OCI-LY1 (cell line): ENCODE results near the gene PYROXD2.
A peak's percentile ranks its signal among the peaks of the same experiment; 100 is the strongest.

ENCODE experiments used
- H2AFZ ChIP-seq: fragments of 200-600 bp; sonication (generic), shearing (Covaris generic); 2 replicates; pipeline ENCODE4 v1.6.0; 2014; ENCODE audit warnings: antibody characterized with exemption, mild to moderate bottlenecking, low read length
- H3F3A ChIP-seq: fragments of 200-600 bp; sonication (generic), shearing (Covaris generic); 2 replicates; pipeline ENCODE4 v1.6.0; 2014; ENCODE audit warnings: mild to moderate bottlenecking, antibody characterized with exemption, low read length, moderate library complexity; ENCODE audit not compliant: insufficient read depth
- H3K27ac ChIP-seq: fragments of 200-600 bp; sonication (generic); 2 replicates; pipeline ENCODE4 v1.5.1; 2014; ENCODE audit warnings: low read length, mixed run types, mild to moderate bottlenecking, low read depth; ENCODE audit not compliant: poor library complexity, severe bottlenecking
- H3K27me3 ChIP-seq: fragments of 200-600 bp; sonication (generic); 2 replicates; pipeline ENCODE4 v1.6.0; 2014; ENCODE audit warnings: antibody characterized with exemption, mild to moderate bottlenecking, low read length, moderate library complexity; ENCODE audit not compliant: insufficient read depth
- H3K36me3 ChIP-seq: fragments of 200-600 bp; sonication (generic); 2 replicates; pipeline ENCODE4 v1.6.1; 2014; ENCODE audit warnings: mild to moderate bottlenecking, antibody characterized with exemption, low read length, moderate library complexity, mixed read lengths; ENCODE audit not compliant: insufficient read depth
- H3K4me1 ChIP-seq: fragments of 200-600 bp; sonication (generic); 2 replicates; pipeline ENCODE4 v1.5.1; 2014; ENCODE audit warnings: mild to moderate bottlenecking, low read length, moderate library complexity; ENCODE audit not compliant: insufficient read depth, severe bottlenecking
- H3K4me2 ChIP-seq: fragments of 200-600 bp; sonication (generic), shearing (Covaris generic); 2 replicates; pipeline ENCODE4 v1.6.1; 2014; ENCODE audit warnings: low read length
- H3K4me3 ChIP-seq: fragments of 200-600 bp; sonication (generic); 2 replicates; pipeline ENCODE4 v1.5.1; 2014; ENCODE audit warnings: low read length, low read depth, mild to moderate bottlenecking, mixed read lengths; ENCODE audit not compliant: poor library complexity, severe bottlenecking
- H3K79me2 ChIP-seq: fragments of 200-600 bp; shearing (Covaris generic); 2 replicates; pipeline ENCODE4 v1.6.1; 2016; ENCODE audit warnings: mixed run types, low read length, mixed read lengths; ENCODE audit not compliant: insufficient read depth
- H3K9ac ChIP-seq: fragments of 200-600 bp; sonication (generic), shearing (Covaris generic); 2 replicates; pipeline ENCODE4 v1.6.1; 2014; ENCODE audit warnings: mild to moderate bottlenecking, low read length, mixed read lengths
- H3K9me2 ChIP-seq: fragments of 200-600 bp; sonication (generic), shearing (Covaris generic); 2 replicates; pipeline ENCODE4 v1.6.1; 2014; ENCODE audit warnings: low read depth, mild to moderate bottlenecking, low read length, mixed read lengths
- H3K9me3 ChIP-seq: fragments of 200-600 bp; shearing (Covaris generic); 2 replicates; pipeline ENCODE4 v1.6.1; 2014; ENCODE audit warnings: low read length, mixed read lengths
- H4K20me1 ChIP-seq: fragments of 200-600 bp; sonication (generic), shearing (Covaris generic); 2 replicates; pipeline ENCODE4 v1.6.0; 2016; ENCODE audit warnings: mild to moderate bottlenecking, low read length; ENCODE audit not compliant: insufficient read depth
- EZH2 ChIP-seq: fragments of 200-600 bp; sonication (generic), shearing (Covaris generic); IDR thresholded peaks from 2 replicates; pipeline ENCODE4 v1.8.0; 2017; ENCODE audit warnings: borderline replicate concordance, mixed run types, mild to moderate bottlenecking, antibody characterized with exemption, low read length, moderate library complexity, mixed read lengths
- TF ChIP-seq, protein P1 (sequence below): fragments of 200-600 bp; sonication (generic), shearing (Covaris generic); IDR thresholded peaks from 2 replicates; pipeline ENCODE4 v1.5.1; 2017; ENCODE audit warnings: mild to moderate bottlenecking, antibody characterized with exemption, low read length, moderate library complexity, mixed read lengths

Gene PYROXD2

DNA sequence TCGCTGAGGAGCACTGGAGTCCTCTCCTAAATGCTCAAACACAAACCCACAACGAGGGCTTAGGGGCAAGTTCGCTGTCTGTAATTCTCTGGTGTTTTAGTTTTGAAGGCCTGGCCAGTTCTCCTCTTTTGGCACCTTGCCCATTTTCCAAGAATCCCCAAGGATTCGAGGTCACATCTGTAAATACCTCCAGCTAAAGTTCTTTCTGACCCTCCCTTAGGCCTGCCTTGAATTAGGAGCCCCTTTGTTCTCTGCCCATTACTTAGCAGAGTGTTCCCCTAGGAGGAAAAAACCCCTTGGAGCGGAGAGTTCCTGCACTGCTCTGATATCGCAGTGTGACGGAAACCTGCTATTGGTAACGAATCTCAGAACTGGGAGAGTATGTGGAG is 743 bp upstream of the PYROXD2 start:
- H3K9me2 ChIP-seq: no peaks in the 10 kb centered on the region
- peaks cover 12% of the 10 kb centered on the region for H3K4me1 ChIP-seq
- no peak overlapping the region for H3K27ac ChIP-seq
- H3K9me3 ChIP-seq: no peaks in the 10 kb centered on the region
- H3K4me2 ChIP-seq: no peak overlapping the region
- no peak for TF ChIP-seq EZH2
- TF ChIP-seq, protein P1, sequence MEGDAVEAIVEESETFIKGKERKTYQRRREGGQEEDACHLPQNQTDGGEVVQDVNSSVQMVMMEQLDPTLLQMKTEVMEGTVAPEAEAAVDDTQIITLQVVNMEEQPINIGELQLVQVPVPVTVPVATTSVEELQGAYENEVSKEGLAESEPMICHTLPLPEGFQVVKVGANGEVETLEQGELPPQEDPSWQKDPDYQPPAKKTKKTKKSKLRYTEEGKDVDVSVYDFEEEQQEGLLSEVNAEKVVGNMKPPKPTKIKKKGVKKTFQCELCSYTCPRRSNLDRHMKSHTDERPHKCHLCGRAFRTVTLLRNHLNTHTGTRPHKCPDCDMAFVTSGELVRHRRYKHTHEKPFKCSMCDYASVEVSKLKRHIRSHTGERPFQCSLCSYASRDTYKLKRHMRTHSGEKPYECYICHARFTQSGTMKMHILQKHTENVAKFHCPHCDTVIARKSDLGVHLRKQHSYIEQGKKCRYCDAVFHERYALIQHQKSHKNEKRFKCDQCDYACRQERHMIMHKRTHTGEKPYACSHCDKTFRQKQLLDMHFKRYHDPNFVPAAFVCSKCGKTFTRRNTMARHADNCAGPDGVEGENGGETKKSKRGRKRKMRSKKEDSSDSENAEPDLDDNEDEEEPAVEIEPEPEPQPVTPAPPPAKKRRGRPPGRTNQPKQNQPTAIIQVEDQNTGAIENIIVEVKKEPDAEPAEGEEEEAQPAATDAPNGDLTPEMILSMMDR: no peak
- H4K20me1 ChIP-seq: no peaks in the 10 kb centered on the region
- H3K36me3 ChIP-seq: no peaks in the 10 kb centered on the region
- H3F3A ChIP-seq: no peaks in the 10 kb centered on the region
- H2AFZ ChIP-seq: no peak overlapping the region
- H3K9ac ChIP-seq: no peak overlapping the region
- no peak overlapping the region for H3K4me3 ChIP-seq
- no peaks in the 10 kb centered on the region for H3K79me2 ChIP-seq
- H3K27me3 ChIP-seq: no peaks in the 10 kb centered on the region

DNA sequence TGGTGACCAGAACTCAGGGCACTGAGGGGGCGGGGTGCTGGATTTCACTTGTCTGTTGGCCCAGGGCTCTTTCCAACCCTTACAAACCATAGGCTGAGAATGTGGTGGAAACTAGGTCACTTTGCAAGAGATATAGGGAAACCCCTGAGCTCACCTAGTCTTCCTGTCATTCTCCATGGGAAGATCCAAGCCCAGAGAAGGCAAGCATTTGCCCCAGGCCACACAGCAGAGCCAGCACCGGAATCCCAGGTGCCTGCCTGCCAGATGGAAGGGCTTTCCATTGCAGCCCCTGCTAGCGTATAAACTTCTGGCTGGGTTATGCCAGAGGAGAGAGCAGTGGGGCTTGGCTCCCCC is 427 bp downstream of the PYROXD2 start:
- no peaks in the 10 kb centered on the region for H3K9me3 ChIP-seq
- no peaks in the 10 kb centered on the region for H3K27me3 ChIP-seq
- H3K4me3 ChIP-seq: peak overlapping the region; percentile 52
- peak overlapping the region; percentile 59; the same call in 1 of the 2 replicates for H3K9ac ChIP-seq
- no peak overlapping the region for H3K27ac ChIP-seq
- no peaks in the 10 kb centered on the region for H3K36me3 ChIP-seq
- H3K4me2 ChIP-seq: peak overlapping the region; percentile 49
- no peaks in the 10 kb centered on the region for H3F3A ChIP-seq
- no peaks in the 10 kb centered on the region for H3K9me2 ChIP-seq
- no peaks in the 10 kb centered on the region for H3K79me2 ChIP-seq
- H4K20me1 ChIP-seq: no peaks in the 10 kb centered on the region
- TF ChIP-seq, protein P1: no peak
- no peak for TF ChIP-seq EZH2
- no peak overlapping the region for H2AFZ ChIP-seq
- peaks cover 12% of the 10 kb centered on the region for H3K4me1 ChIP-seq

DNA sequence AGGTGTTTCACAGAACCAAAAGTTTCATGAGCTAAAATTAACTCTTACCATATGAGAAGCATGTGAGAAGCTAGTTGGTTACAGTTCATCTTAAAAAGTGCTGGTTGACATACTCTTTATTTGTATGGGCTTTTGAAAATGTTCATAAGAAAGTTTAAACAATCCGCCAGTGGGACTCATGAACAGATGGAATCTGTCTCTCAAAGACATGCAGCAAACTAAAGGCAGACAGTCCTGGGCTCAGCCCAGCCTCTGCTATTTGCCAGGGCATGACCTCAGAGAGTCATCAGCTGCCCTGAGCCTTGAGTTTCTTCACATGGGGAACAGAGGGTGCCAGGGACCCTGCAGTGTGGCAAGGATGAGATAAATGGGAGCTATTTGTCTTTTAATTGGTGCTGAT is 3.2 kb downstream of the PYROXD2 start:
- Histone ChIP-seq H2AFZ (no peak overlapping the region), H3K9me3 (no peaks in the 10 kb centered on the region), H3K4me1 (peaks cover 12% of the 10 kb centered on the region), H3K36me3 (no peaks in the 10 kb centered on the region), H3K27me3 (no peaks in the 10 kb centered on the region), H3K4me3 (no peak overlapping the region), H3K9me2 (no peaks in the 10 kb centered on the region), H3K79me2 (no peaks in the 10 kb centered on the region), H3F3A (no peaks in the 10 kb centered on the region), H3K4me2 (no peak overlapping the region), H3K27ac (no peak overlapping the region), H4K20me1 (no peaks in the 10 kb centered on the region), H3K9ac (no peak overlapping the region)
- TF ChIP-seq, protein P1: no peak
- no peak for TF ChIP-seq EZH2
